M059J (cell line): ENCODE results near the gene SLC9A9. TPM values are rescaled to one million over a fixed set of nuclear protein-coding genes. Genes with fewer than 3 reads are reported as not detected.

ENCODE experiments used
- DNase-seq: peaks from one replicate; pipeline ENCODE4 v3.0.0-alpha.2; 2012; ENCODE audit warnings: low read depth
- total RNA-seq: library from RNA; depleted of rRNA; stranded (reverse); fragments of >200 nt; shearing (Covaris generic); gene quantifications from 2 replicates; pipeline ENCODE4 v1.2.3, GENCODE V29; 2014

SLC9A9 gene
- total RNA-seq, 1 experiment from 2014 or later: 0.10 TPM

GRCh38 chr3:143414571-143415253 is 433.6 kb downstream of the SLC9A9 start:
- no peak for DNase-seq

GRCh38 chr3:143413372-143413771 is 434.9 kb downstream of the SLC9A9 start:
- DNase-seq: no peak

GRCh38 chr3:143412084-143412483 is 436.2 kb downstream of the SLC9A9 start:
- no peak for DNase-seq

- no peak for DNase-seq
Measured at GRCh38 chr3:143410259-143410658, 438.0 kb downstream of the SLC9A9 start.

GRCh38 chr3:143408771-143409170 is 439.5 kb downstream of the SLC9A9 start:
- no peak for DNase-seq

- DNase-seq: no peak
Measured at GRCh38 chr3:143402602-143403001, 445.7 kb downstream of the SLC9A9 start.

- no peak for DNase-seq
Measured at GRCh38 chr3:143396790-143397189, 451.5 kb downstream of the SLC9A9 start.

GRCh38 chr3:143389388-143389787 is 458.9 kb downstream of the SLC9A9 start:
- no peak for DNase-seq

- DNase-seq: no peak
Measured at GRCh38 chr3:143387425-143387824, 460.8 kb downstream of the SLC9A9 start.

- DNase-seq: no peak
Measured at GRCh38 chr3:143384076-143384475, 464.2 kb downstream of the SLC9A9 start.

- no peak for DNase-seq
Measured at GRCh38 chr3:143383421-143383820, 464.8 kb downstream of the SLC9A9 start.

- no peak for DNase-seq
Measured at GRCh38 chr3:143382816-143383215, 465.5 kb downstream of the SLC9A9 start.

- DNase-seq: no peak
Measured at GRCh38 chr3:143380449-143380848, 467.8 kb downstream of the SLC9A9 start.

GRCh38 chr3:143375698-143376097 is 472.6 kb downstream of the SLC9A9 start:
- no peak for DNase-seq

- DNase-seq: no peak
Measured at GRCh38 chr3:143367171-143367570, 481.1 kb downstream of the SLC9A9 start.

- no peak for DNase-seq
Measured at GRCh38 chr3:143366672-143367071, 481.6 kb downstream of the SLC9A9 start.

GRCh38 chr3:143363949-143364348 is 484.3 kb downstream of the SLC9A9 start:
- DNase-seq: no peak

- DNase-seq: peak; percentile 30
Measured at GRCh38 chr3:143363276-143363675, 485.0 kb downstream of the SLC9A9 start.

- DNase-seq: no peak
Measured at GRCh38 chr3:143362115-143362991, 485.9 kb downstream of the SLC9A9 start.

GRCh38 chr3:143361589-143361988 is 486.7 kb downstream of the SLC9A9 start:
- DNase-seq: no peak

- no peak for DNase-seq
Measured at GRCh38 chr3:143360244-143360643, 488.0 kb downstream of the SLC9A9 start.

GRCh38 chr3:143358793-143359491 is 489.3 kb downstream of the SLC9A9 start:
- no peak for DNase-seq
